GM12878 (cell line): ENCODE measurements around the gene VTI1A. TPM values are rescaled to one million over a fixed set of nuclear protein-coding genes. Genes with fewer than 3 reads are reported as not detected.

Experiments used
- ATAC-seq: fragments of 200-7000 bp; cut with Tn5 transposase; 3 replicates; pipeline ENCODE4 v1.9.1; 2020; ENCODE audit warnings: mild to moderate bottlenecking, moderate library complexity
- BruUV-seq: library from RNA; stranded (reverse); fragments of 400-500 nt; replicated peaks from 2 replicates; lab custom pipeline; 2021; lab: Mats Ljungman, UMichigan
- CTCF ChIA-PET: fragments of 300-600 bp; sonication (Branson Sonifier 250); formaldehyde crosslinking; extraction: SDS; loops from one replicate; lab custom pipeline; 2021; ENCODE audit warnings: inconsistent platforms; lab: Yijun Ruan, JAX
- POLR2A ChIA-PET: fragments of 350-600 bp; formaldehyde crosslinking; extraction: SDS; loops from one replicate; lab custom pipeline; 2021; ENCODE audit warnings: inconsistent platforms; lab: Charles Lee
- RAD21 ChIA-PET: fragments of 300-600 bp; sonication (Branson Sonifier 250); formaldehyde crosslinking; loops from one replicate; lab custom pipeline; 2023; ENCODE audit warnings: antibody characterized with exemption; ENCODE audit not compliant: unreplicated experiment; lab: Charles Lee
- SMC1A ChIA-PET: fragments of 300-600 bp; sonication (Branson Sonifier 250); formaldehyde crosslinking; loops from one replicate; lab custom pipeline; 2023; ENCODE audit not compliant: unreplicated experiment, uncharacterized antibody; lab: Charles Lee
- DNase-seq: peaks from one replicate; pipeline ENCODE4 v3.0.0-alpha.2; 2011; ENCODE audit warnings: low read depth, low spot score
- FAIRE-seq: peaks from 3 replicates; lab custom pipeline; 2011; peaks lifted over from hg19 to GRCh38; lab: Jason Lieb, UNC
- H2AFZ ChIP-seq: 2 replicates; pipeline ENCODE4 v1.6.0; 2011; ENCODE audit warnings: low read depth, low read length, control low read depth; ENCODE audit not compliant: control insufficient read depth
- H3K27ac ChIP-seq: 2 replicates; pipeline ENCODE4 v1.5.1; 2011; ENCODE audit warnings: control low read depth; ENCODE audit not compliant: control insufficient read depth, insufficient read depth
- H3K27me3 ChIP-seq, 2 experiments: replicated peaks in 1 of 2; 2 replicates each; pipeline versions ENCODE4 v1.6.0 to v1.6.1; 2011; ENCODE audit warnings: low read length in 1 of 2; ENCODE audit not compliant: control insufficient read depth in 2 of 2, insufficient read depth in 2 of 2
- H3K36me3 ChIP-seq, 2 experiments: 2 replicates each; pipeline ENCODE4 v1.5.1; 2011; ENCODE audit warnings: low read length in 1 of 2; ENCODE audit not compliant: control insufficient read depth in 2 of 2, insufficient read depth in 2 of 2
- H3K4me1 ChIP-seq: 2 replicates; pipeline ENCODE4 v1.6.1; 2011; ENCODE audit warnings: mild to moderate bottlenecking, low read length, moderate library complexity, mixed read lengths; ENCODE audit not compliant: control insufficient read depth, insufficient read depth
- H3K4me2 ChIP-seq: 2 replicates; pipeline ENCODE4 v1.6.0; 2011; ENCODE audit warnings: control low read depth; ENCODE audit not compliant: control insufficient read depth, insufficient read depth
- H3K4me3 ChIP-seq: fragments of 200-600 bp; sonication (generic); 2 replicates; pipeline ENCODE4 v1.5.1; 2016
- H3K79me2 ChIP-seq: 2 replicates; pipeline ENCODE4 v1.6.0; 2011; ENCODE audit warnings: low read length; ENCODE audit not compliant: control insufficient read depth, insufficient read depth
- H3K9ac ChIP-seq: 2 replicates; pipeline ENCODE4 v1.8.0; 2011; ENCODE audit warnings: low read length, control low read depth, mixed read lengths; ENCODE audit not compliant: control insufficient read depth, insufficient read depth
- H3K9me3 ChIP-seq: replicated peaks from 3 replicates; pipeline ENCODE4 v1.5.1; 2011; ENCODE audit warnings: mild to moderate bottlenecking, low read length; ENCODE audit not compliant: control insufficient read depth, insufficient read depth
- H4K20me1 ChIP-seq: 2 replicates; pipeline ENCODE4 v1.6.0; 2011; ENCODE audit not compliant: control insufficient read depth, insufficient read depth
- ATF7 ChIP-seq: fragments of 450-650 bp; IDR thresholded peaks from 2 replicates; pipeline ENCODE4 v1.6.1; 2016; ENCODE audit warnings: low read depth, mild to moderate bottlenecking
- DPF2 ChIP-seq: fragments of 450-650 bp; IDR thresholded peaks from 2 replicates; pipeline ENCODE4 v1.6.1; 2017; ENCODE audit warnings: mild to moderate bottlenecking
- MLLT1 ChIP-seq: fragments of 450-650 bp; IDR thresholded peaks from 2 replicates; pipeline ENCODE4 v1.6.1; 2016; ENCODE audit warnings: mild to moderate bottlenecking
- RB1 ChIP-seq: fragments of 450-650 bp; formaldehyde crosslinking; IDR thresholded peaks from 2 replicates; pipeline ENCODE4 v1.6.1; 2017; ENCODE audit warnings: mild to moderate bottlenecking, borderline replicate concordance
- SUZ12 ChIP-seq: fragments of 200-600 bp; sonication (generic); IDR thresholded peaks from one replicate; pipeline ENCODE4 v1.6.1; 2018; ENCODE audit warnings: antibody characterized with exemption, mild to moderate bottlenecking; ENCODE audit not compliant: unreplicated experiment
- WGBS: methylation state at CpG from one replicate; pipeline ENCODE4 v1.1.6; 2016; ENCODE audit warnings: low lambda C conversion rate; ENCODE audit not compliant: insufficient replicate concordance, insufficient coverage; ENCODE audit errors: missing lambda C conversion rate; 5-methylcytosine and 5-hydroxymethylcytosine counted together
- in situ Hi-C: fragments of 300-500 bp; cut with MboI; formaldehyde crosslinking; loops from 9 replicates; pipeline ENCODE4 v1.14.3; 2018; ENCODE audit warnings: mixed read lengths
- intact Hi-C: fragments of 100-400 bp; cut with micrococcal nuclease; formaldehyde crosslinking; loops from one replicate; pipeline ENCODE4 v1.14.2; 2022; ENCODE audit not compliant: unreplicated experiment
- polyA plus RNA-seq, 11 experiments: library from polyadenylated mRNA; depleted of rRNA in 4 of 11; unstranded in 6 of 11; stranded (reverse) in 5 of 11; fragments of >200 nt; fragmentation: Nextera tagmentation in 4 of 11; fragmentation: Illumina TruSeq in 1 of 11; extraction: Ambion mirVana in 4 of 11; extraction: Trizol in 1 of 11; gene quantifications; 1 replicate in 1 of 11; 2 replicates in 10 of 11; pipeline versions ENCODE4 v1.2.1 to v1.2.3, GENCODE V29; 2011 to 2016; ENCODE audit warnings: inconsistent platforms in 2 of 11, missing spikeins in 2 of 11, low read depth in 1 of 11
- total RNA-seq, 4 experiments: library from RNA; depleted of rRNA in 3 of 4; stranded (reverse); fragments of >200 nt in 3 of 4; fragmentation: Illumina TruSeq in 1 of 4; extraction: Trizol in 1 of 4; gene quantifications; 2 replicates each; pipeline versions ENCODE4 v1.2.1 to v1.2.3, GENCODE V29; 2013 to 2021
- TF ChIP-seq, protein P1 (sequence below): fragments of 450-650 bp; IDR thresholded peaks from 2 replicates; pipeline ENCODE4 v1.6.1; 2017; ENCODE audit warnings: antibody characterized with exemption, mild to moderate bottlenecking, moderate library complexity
- TF ChIP-seq, protein P2 (sequence below): fragments of 150-350 bp; IDR thresholded peaks from 2 replicates; pipeline ENCODE4 v1.6.1; 2016; ENCODE audit warnings: low read depth, low read length
- TF ChIP-seq, protein P3 (sequence below): fragments of 450-650 bp; IDR thresholded peaks from 2 replicates; pipeline ENCODE4 v1.6.1; 2017; ENCODE audit warnings: mild to moderate bottlenecking

VTI1A gene
- total and polyA plus RNA-seq, 10 of the 15 experiments (the other 5 are each of a cell fraction or from before 2014, with no cell fraction given), result 12.4 to 43.2 (median 27.5) TPM

GRCh38 chr10:112769611-112770370, 322.8 kb downstream of the VTI1A start:
- SMC1A ChIA-PET, result interaction anchor here (1.0 kb wide), 1 partner anchor 20 kb away, joined by 3 read pairs; no protein-coding TSS in a partner anchor
- BruUV-seq, result no TSS peak
- Histone ChIP-seq H3K4me2 (no peak overlapping the region), H3K4me1 (no peaks in the 10 kb centered on the region), H2AFZ (no peak overlapping the region), H3K4me3 (no peak overlapping the region), H3K9ac (no peak overlapping the region), H3K79me2 (no peaks in the 10 kb centered on the region), H3K9me3 (no peaks in the 10 kb centered on the region), H3K27ac (no peak overlapping the region), H4K20me1 (no peaks in the 10 kb centered on the region), H3K36me3 (no peaks in the 10 kb centered on the region), H3K27me3 (no peaks in the 10 kb centered on the region)
- CTCF ChIA-PET, result no interaction called here
- RAD21 ChIA-PET, result no interaction called here
- DNase-seq (no peak), ATAC-seq (no peak), FAIRE-seq (no peak)
- in situ Hi-C loops, result no loop called here
- intact Hi-C loops, result no loop called here
- WGBS, result 95% methylated on average over 6 of the region's 6 CpGs
- POLR2A ChIA-PET, result no interaction called here
- no peak for TF ChIP-seq SUZ12
- TF ChIP-seq DPF2, result no peak
- TF ChIP-seq, protein P1, sequence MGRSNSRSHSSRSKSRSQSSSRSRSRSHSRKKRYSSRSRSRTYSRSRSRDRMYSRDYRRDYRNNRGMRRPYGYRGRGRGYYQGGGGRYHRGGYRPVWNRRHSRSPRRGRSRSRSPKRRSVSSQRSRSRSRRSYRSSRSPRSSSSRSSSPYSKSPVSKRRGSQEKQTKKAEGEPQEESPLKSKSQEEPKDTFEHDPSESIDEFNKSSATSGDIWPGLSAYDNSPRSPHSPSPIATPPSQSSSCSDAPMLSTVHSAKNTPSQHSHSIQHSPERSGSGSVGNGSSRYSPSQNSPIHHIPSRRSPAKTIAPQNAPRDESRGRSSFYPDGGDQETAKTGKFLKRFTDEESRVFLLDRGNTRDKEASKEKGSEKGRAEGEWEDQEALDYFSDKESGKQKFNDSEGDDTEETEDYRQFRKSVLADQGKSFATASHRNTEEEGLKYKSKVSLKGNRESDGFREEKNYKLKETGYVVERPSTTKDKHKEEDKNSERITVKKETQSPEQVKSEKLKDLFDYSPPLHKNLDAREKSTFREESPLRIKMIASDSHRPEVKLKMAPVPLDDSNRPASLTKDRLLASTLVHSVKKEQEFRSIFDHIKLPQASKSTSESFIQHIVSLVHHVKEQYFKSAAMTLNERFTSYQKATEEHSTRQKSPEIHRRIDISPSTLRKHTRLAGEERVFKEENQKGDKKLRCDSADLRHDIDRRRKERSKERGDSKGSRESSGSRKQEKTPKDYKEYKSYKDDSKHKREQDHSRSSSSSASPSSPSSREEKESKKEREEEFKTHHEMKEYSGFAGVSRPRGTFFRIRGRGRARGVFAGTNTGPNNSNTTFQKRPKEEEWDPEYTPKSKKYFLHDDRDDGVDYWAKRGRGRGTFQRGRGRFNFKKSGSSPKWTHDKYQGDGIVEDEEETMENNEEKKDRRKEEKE, result no peak
- no peak for TF ChIP-seq ATF7
- TF ChIP-seq, protein P2, sequence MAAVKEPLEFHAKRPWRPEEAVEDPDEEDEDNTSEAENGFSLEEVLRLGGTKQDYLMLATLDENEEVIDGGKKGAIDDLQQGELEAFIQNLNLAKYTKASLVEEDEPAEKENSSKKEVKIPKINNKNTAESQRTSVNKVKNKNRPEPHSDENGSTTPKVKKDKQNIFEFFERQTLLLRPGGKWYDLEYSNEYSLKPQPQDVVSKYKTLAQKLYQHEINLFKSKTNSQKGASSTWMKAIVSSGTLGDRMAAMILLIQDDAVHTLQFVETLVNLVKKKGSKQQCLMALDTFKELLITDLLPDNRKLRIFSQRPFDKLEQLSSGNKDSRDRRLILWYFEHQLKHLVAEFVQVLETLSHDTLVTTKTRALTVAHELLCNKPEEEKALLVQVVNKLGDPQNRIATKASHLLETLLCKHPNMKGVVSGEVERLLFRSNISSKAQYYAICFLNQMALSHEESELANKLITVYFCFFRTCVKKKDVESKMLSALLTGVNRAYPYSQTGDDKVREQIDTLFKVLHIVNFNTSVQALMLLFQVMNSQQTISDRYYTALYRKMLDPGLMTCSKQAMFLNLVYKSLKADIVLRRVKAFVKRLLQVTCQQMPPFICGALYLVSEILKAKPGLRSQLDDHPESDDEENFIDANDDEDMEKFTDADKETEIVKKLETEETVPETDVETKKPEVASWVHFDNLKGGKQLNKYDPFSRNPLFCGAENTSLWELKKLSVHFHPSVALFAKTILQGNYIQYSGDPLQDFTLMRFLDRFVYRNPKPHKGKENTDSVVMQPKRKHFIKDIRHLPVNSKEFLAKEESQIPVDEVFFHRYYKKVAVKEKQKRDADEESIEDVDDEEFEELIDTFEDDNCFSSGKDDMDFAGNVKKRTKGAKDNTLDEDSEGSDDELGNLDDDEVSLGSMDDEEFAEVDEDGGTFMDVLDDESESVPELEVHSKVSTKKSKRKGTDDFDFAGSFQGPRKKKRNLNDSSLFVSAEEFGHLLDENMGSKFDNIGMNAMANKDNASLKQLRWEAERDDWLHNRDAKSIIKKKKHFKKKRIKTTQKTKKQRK, result no peak
- no peak for TF ChIP-seq MLLT1
- TF ChIP-seq RB1, result no peak
- TF ChIP-seq, protein P3, sequence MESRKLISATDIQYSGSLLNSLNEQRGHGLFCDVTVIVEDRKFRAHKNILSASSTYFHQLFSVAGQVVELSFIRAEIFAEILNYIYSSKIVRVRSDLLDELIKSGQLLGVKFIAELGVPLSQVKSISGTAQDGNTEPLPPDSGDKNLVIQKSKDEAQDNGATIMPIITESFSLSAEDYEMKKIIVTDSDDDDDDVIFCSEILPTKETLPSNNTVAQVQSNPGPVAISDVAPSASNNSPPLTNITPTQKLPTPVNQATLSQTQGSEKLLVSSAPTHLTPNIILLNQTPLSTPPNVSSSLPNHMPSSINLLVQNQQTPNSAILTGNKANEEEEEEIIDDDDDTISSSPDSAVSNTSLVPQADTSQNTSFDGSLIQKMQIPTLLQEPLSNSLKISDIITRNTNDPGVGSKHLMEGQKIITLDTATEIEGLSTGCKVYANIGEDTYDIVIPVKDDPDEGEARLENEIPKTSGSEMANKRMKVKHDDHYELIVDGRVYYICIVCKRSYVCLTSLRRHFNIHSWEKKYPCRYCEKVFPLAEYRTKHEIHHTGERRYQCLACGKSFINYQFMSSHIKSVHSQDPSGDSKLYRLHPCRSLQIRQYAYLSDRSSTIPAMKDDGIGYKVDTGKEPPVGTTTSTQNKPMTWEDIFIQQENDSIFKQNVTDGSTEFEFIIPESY, result no peak
